ENCODE measurements around the gene FOXP1.

FOXP1 gene

GRCh38 chr3:71548705-71549384 is 34.7 kb downstream of the FOXP1 start:
- in situ Hi-C loops (cut with HindIII; ENCODE audit: low pct_unique_long_range_greater_than_20kb, low sequenced_read_pairs): no loop called here
- no peak for TF ChIP-seq JUND (IDR thresholded peaks at IDR 0.05; ENCODE audit: low read depth)
- no peak for DNase-seq (ENCODE audit: low read depth in 1 of 2, low spot score in 1 of 2)

GRCh38 chr3:71547249-71548198 is 36.0 kb downstream of the FOXP1 start:
- in situ Hi-C loops (cut with HindIII; ENCODE audit: low pct_unique_long_range_greater_than_20kb, low sequenced_read_pairs): no loop called here
- no peak for DNase-seq (ENCODE audit: low read depth in 1 of 2, low spot score in 1 of 2)
- TF ChIP-seq JUND (IDR thresholded peaks at IDR 0.05; ENCODE audit: low read depth): no peak

- in situ Hi-C loops (cut with HindIII; ENCODE audit: low pct_unique_long_range_greater_than_20kb, low sequenced_read_pairs): no loop called here
- no peak for DNase-seq (ENCODE audit: low read depth in 1 of 2, low spot score in 1 of 2)
Observed at GRCh38 chr3:71546821-71547220, 36.7 kb downstream of the FOXP1 start.

GRCh38 chr3:71545330-71545729 is 38.2 kb downstream of the FOXP1 start:
- in situ Hi-C loops (cut with HindIII; ENCODE audit: low pct_unique_long_range_greater_than_20kb, low sequenced_read_pairs): no loop called here
- no peak for TF ChIP-seq JUND (IDR thresholded peaks at IDR 0.05; ENCODE audit: low read depth)
- DNase-seq (ENCODE audit: low read depth in 1 of 2, low spot score in 1 of 2): no peak

More at GRCh38 chr3:71546821-71547220, 36.7 kb downstream of the FOXP1 start:
- TF ChIP-seq JUND (IDR thresholded peaks at IDR 0.05; ENCODE audit: low read depth): no peak

- no peak for TF ChIP-seq JUND (IDR thresholded peaks at IDR 0.05; ENCODE audit: low read depth)
Observed at GRCh38 chr3:71543371-71544016, 40.0 kb downstream of the FOXP1 start.

GRCh38 chr3:71542521-71543370 is 40.8 kb downstream of the FOXP1 start:
- DNase-seq (ENCODE audit: low read depth in 1 of 2, low spot score in 1 of 2): no peak
- in situ Hi-C loops (cut with HindIII; ENCODE audit: low pct_unique_long_range_greater_than_20kb, low sequenced_read_pairs): no loop called here
- TF ChIP-seq JUND (IDR thresholded peaks at IDR 0.05; ENCODE audit: low read depth): no peak

More at GRCh38 chr3:71543371-71544016, 40.0 kb downstream of the FOXP1 start:
- no peak for DNase-seq (ENCODE audit: low read depth in 1 of 2, low spot score in 1 of 2)
- in situ Hi-C loops (cut with HindIII; ENCODE audit: low pct_unique_long_range_greater_than_20kb, low sequenced_read_pairs): no loop called here

GRCh38 chr3:71541313-71541712 is 42.2 kb downstream of the FOXP1 start:
- no peak for TF ChIP-seq JUND (IDR thresholded peaks at IDR 0.05; ENCODE audit: low read depth)
- no peak for DNase-seq (ENCODE audit: low read depth in 1 of 2, low spot score in 1 of 2)

GRCh38 chr3:71537211-71537611 is 46.3 kb downstream of the FOXP1 start:
- no peak for DNase-seq (ENCODE audit: low read depth in 1 of 2, low spot score in 1 of 2)
- in situ Hi-C loops (cut with HindIII; ENCODE audit: low pct_unique_long_range_greater_than_20kb, low sequenced_read_pairs): no loop called here
- no peak for TF ChIP-seq JUND (IDR thresholded peaks at IDR 0.05; ENCODE audit: low read depth)

More at GRCh38 chr3:71541313-71541712, 42.2 kb downstream of the FOXP1 start:
- in situ Hi-C loops (cut with HindIII; ENCODE audit: low pct_unique_long_range_greater_than_20kb, low sequenced_read_pairs): no loop called here

GRCh38 chr3:71536376-71536965 is 47.1 kb downstream of the FOXP1 start:
- DNase-seq (ENCODE audit: low read depth in 1 of 2, low spot score in 1 of 2): no peak
- in situ Hi-C loops (cut with HindIII; ENCODE audit: low pct_unique_long_range_greater_than_20kb, low sequenced_read_pairs): no loop called here
- no peak for TF ChIP-seq JUND (IDR thresholded peaks at IDR 0.05; ENCODE audit: low read depth)

GRCh38 chr3:71533588-71533987 is 49.9 kb downstream of the FOXP1 start:
- in situ Hi-C loops (cut with HindIII; ENCODE audit: low pct_unique_long_range_greater_than_20kb, low sequenced_read_pairs): no loop called here
- DNase-seq (ENCODE audit: low read depth in 1 of 2, low spot score in 1 of 2): no peak
- no peak for TF ChIP-seq JUND (IDR thresholded peaks at IDR 0.05; ENCODE audit: low read depth)

GRCh38 chr3:71532639-71533395 is 50.7 kb downstream of the FOXP1 start:
- no peak for DNase-seq (ENCODE audit: low read depth in 1 of 2, low spot score in 1 of 2)
- TF ChIP-seq JUND (IDR thresholded peaks at IDR 0.05; ENCODE audit: low read depth): no peak
- in situ Hi-C loops (cut with HindIII; ENCODE audit: low pct_unique_long_range_greater_than_20kb, low sequenced_read_pairs): no loop called here
